CD4-positive, alpha-beta T cell (primary cell): Measurements from ENCODE around the gene PAPLN. TPM values are rescaled to one million over a fixed set of nuclear protein-coding genes. Genes with fewer than 3 reads are reported as not detected.

Experiments
- ATAC-seq: fragments of 200-7000 bp; cut with Tn5 transposase; one replicate; pipeline ENCODE4 v1.10.0; 2022; ENCODE audit warnings: mild to moderate bottlenecking; ENCODE audit not compliant: poor library complexity
- CTCF ChIA-PET: fragments of 350-600 bp; sonication (Branson Sonifier 250); formaldehyde crosslinking; loops from one replicate; lab custom pipeline; 2021; ENCODE audit warnings: antibody characterized with exemption, inconsistent platforms; lab: Charles Lee
- POLR2A ChIA-PET: fragments of 350-600 bp; sonication (Branson Sonifier 250); formaldehyde crosslinking; loops from one replicate; lab custom pipeline; 2021; ENCODE audit warnings: antibody characterized with exemption, inconsistent platforms; lab: Charles Lee
- DNase-seq, 14 experiments: peaks; one replicate each; pipeline ENCODE4 v3.0.0-alpha.2; 2013 to 2020; ENCODE audit warnings: mixed read lengths in 2 of 14
- H3K27ac ChIP-seq, 2 donors: one replicate each; pipeline versions ENCODE4 v1.5.1 to v1.7.0; 2013; ENCODE audit warnings: low read length in 2 of 2, low read depth in 1 of 2, mild to moderate bottlenecking in 1 of 2
- H3K27me3 ChIP-seq, 2 experiments: 1 replicate in 1 of 2; 2 replicates in 1 of 2; pipeline versions ENCODE4 v1.6.1 to v1.7.0; 2013; ENCODE audit warnings: low read length in 2 of 2, control low read depth in 1 of 2, mild to moderate bottlenecking in 1 of 2, moderate library complexity in 1 of 2; ENCODE audit not compliant: insufficient read depth in 2 of 2, control insufficient read depth in 1 of 2
- H3K36me3 ChIP-seq: one replicate; pipeline ENCODE4 v1.6.1; 2013; ENCODE audit warnings: low read length, control low read depth; ENCODE audit not compliant: insufficient read depth
- H3K4me1 ChIP-seq: one replicate; pipeline ENCODE4 v1.6.1; 2013; ENCODE audit warnings: low read length, control low read depth; ENCODE audit not compliant: insufficient read depth
- H3K4me3 ChIP-seq: one replicate; pipeline ENCODE4 v1.5.1; 2013; ENCODE audit warnings: mild to moderate bottlenecking, low read length, moderate library complexity
- H3K9me3 ChIP-seq, 2 experiments: 1 replicate in 1 of 2; 2 replicates in 1 of 2; pipeline versions ENCODE4 v1.6.1 to v1.7.0; 2013; ENCODE audit warnings: low read length in 2 of 2, mild to moderate bottlenecking in 2 of 2, control low read depth in 1 of 2, moderate library complexity in 1 of 2; ENCODE audit not compliant: control insufficient read depth in 1 of 2, insufficient read depth in 1 of 2
- H3K27ac Mint-ChIP-seq: one replicate; pipeline ENCODE4 v1.8.0; 2020; ENCODE audit warnings: mixed read lengths
- H3K27me3 Mint-ChIP-seq: one replicate; pipeline ENCODE4 v1.8.0; 2021; ENCODE audit warnings: mixed read lengths
- H3K36me3 Mint-ChIP-seq: one replicate; pipeline ENCODE4 v1.8.0; 2021; ENCODE audit warnings: low read depth, mixed read lengths
- H3K4me1 Mint-ChIP-seq: one replicate; pipeline ENCODE4 v1.8.0; 2021; ENCODE audit warnings: low read depth, mixed read lengths
- H3K4me3 Mint-ChIP-seq: one replicate; pipeline ENCODE4 v1.8.0; 2020; ENCODE audit warnings: mild to moderate bottlenecking, mixed read lengths
- H3K9me3 Mint-ChIP-seq: one replicate; pipeline ENCODE4 v1.8.0; 2020; ENCODE audit warnings: mixed read lengths
- intact Hi-C, 2 experiments: fragments of 100-400 bp; cut with DNase I in 1 of 2; cut with micrococcal nuclease in 1 of 2; formaldehyde crosslinking; loops; one replicate each; pipeline versions ENCODE4 v1.15.1 to v1.9.0; 2023 to 2025; cut with DNase I, micrococcal nuclease
- total RNA-seq, 174 experiments: library from RNA in 2 of 174; stranded (reverse) in 2 of 174; gene quantifications; one replicate each; pipeline ENCODE4 v1.2.3 and lab custom pipeline; 2021 to 2026
- TF ChIP-seq, protein P1 (sequence below): fragments of 200-600 bp; IDR thresholded peaks from one replicate; pipeline ENCODE4 v1.8.0; 2022; ENCODE audit warnings: antibody characterized with exemption, mild to moderate bottlenecking

Gene PAPLN
- total RNA-seq, 2 experiments from 2014 or later, result 0.05 to 0.14 TPM

DNA sequence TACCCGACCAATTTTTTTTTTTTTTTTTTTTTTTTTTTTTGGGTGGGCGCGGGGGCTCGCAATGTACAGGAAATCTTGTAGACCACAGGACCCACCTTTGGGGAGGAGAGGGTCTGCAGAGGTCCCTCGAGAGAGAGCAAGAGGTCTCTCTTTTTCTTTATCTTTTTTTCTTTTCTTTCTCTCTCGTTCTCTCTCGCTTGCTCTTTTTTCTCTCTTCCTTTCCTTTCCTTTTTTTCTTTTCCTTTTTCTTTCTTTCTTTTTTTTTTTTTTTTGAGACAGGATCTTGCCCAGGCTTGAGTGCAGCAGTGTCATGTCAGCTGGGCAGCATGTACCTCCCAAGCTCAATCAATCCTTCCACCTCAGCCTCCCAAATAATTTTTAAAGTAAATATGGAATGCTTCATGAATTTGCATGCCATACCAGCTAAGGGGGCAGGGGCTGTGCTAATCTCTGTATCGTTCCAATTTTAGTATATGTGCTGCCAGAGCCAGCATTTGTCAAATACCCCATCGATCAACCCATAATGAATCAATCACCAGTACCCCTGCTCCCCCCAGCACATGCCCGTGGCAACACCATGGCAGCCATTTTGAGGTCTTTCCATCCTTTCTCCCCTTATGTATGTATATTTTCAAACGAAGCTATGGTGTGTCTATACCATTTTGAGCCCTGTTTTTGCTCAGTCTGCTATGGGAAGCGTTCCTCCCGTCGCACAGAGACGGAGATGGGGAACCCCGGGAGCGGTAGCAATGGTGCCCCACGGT lies 9.3 kb downstream of the PAPLN start:
- no peaks in the 10 kb centered on the region for H3K36me3 Mint-ChIP-seq
- Histone ChIP-seq H3K9me3 (peaks cover 0 to 9% of the 10 kb centered on the region in 2 experiments), H3K4me1 (peaks cover 26% of the 10 kb centered on the region), H3K27ac (no peak overlapping the region), H3K27me3 (peaks cover 23 to 37% of the 10 kb centered on the region in 2 experiments), H3K4me3 (peak overlapping the region; percentile 54), H3K36me3 (no peaks in the 10 kb centered on the region)
- peak overlapping the region; percentile 85 for H3K4me3 Mint-ChIP-seq
- POLR2A ChIA-PET, result interaction anchor here (0.9 kb wide), 1 partner anchor 212 kb away, joined by 3 read pairs; the partner anchor contains the start of gene NUMB
- DNase-seq (peak in 1 of 14 experiments; percentile 3), ATAC-seq (no peak)
- TF ChIP-seq, protein P1, sequence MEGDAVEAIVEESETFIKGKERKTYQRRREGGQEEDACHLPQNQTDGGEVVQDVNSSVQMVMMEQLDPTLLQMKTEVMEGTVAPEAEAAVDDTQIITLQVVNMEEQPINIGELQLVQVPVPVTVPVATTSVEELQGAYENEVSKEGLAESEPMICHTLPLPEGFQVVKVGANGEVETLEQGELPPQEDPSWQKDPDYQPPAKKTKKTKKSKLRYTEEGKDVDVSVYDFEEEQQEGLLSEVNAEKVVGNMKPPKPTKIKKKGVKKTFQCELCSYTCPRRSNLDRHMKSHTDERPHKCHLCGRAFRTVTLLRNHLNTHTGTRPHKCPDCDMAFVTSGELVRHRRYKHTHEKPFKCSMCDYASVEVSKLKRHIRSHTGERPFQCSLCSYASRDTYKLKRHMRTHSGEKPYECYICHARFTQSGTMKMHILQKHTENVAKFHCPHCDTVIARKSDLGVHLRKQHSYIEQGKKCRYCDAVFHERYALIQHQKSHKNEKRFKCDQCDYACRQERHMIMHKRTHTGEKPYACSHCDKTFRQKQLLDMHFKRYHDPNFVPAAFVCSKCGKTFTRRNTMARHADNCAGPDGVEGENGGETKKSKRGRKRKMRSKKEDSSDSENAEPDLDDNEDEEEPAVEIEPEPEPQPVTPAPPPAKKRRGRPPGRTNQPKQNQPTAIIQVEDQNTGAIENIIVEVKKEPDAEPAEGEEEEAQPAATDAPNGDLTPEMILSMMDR, result no peak
- CTCF ChIA-PET, result no interaction called here
- H3K27ac Mint-ChIP-seq, result no peak overlapping the region
- intact Hi-C loops, result no loop called here
- peaks cover 13% of the 10 kb centered on the region for H3K4me1 Mint-ChIP-seq
- H3K27me3 Mint-ChIP-seq, result peaks cover 47% of the 10 kb centered on the region
- H3K9me3 Mint-ChIP-seq, result no peaks in the 10 kb centered on the region

DNA sequence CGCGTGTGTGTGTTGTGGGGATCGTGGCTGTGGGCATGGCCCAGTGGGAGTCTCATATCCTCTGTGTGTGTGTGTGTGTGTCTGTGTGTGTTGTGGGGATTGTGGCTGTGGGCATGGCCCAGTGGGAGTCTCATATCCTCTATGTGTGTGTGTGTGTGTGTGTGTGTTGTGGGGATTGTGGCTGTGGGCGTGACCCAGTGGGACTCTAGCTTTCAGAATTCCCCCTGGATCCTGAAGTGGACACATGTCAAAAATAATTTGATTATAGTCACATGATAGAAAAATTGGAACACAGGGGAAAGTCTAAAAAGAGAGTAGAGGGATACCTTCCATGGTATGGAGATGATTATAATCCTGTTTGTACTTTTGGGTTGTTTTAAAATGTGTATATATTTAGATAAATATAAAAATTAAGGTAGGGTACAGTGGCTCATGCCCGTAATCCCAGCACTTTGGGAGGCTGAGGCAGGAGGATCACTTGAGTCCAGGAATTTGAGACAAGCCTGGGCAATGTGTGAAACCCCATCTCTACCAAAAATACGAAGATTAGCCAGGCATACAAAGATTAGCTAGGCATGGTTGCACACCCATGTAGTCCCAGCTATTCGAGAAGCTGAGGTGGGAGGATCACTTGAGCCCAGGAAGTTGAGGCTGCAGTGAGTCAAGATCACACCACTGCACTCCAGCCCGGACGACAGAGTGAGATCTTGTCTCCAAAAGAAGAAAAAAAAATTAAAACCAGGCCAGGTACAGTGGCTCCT lies 11.0 kb downstream of the PAPLN start:
- Mint-ChIP-seq H3K4me3 (no peak overlapping the region), H3K9me3 (no peaks in the 10 kb centered on the region), H3K4me1 (peaks cover 13% of the 10 kb centered on the region), H3K36me3 (no peaks in the 10 kb centered on the region), H3K27ac (no peak overlapping the region), H3K27me3 (peaks cover 30% of the 10 kb centered on the region)
- Histone ChIP-seq H3K4me1 (peaks cover 26% of the 10 kb centered on the region), H3K27ac (no peak overlapping the region), H3K9me3 (peaks cover 0 to 9% of the 10 kb centered on the region in 2 experiments), H3K4me3 (no peak overlapping the region), H3K27me3 (peaks cover 17 to 30% of the 10 kb centered on the region in 2 experiments), H3K36me3 (no peaks in the 10 kb centered on the region)
- intact Hi-C loops, result no loop called here
- no peak for DNase-seq
- POLR2A ChIA-PET, result no interaction called here
- CTCF ChIA-PET, result interaction anchor here (0.6 kb wide), 1 partner anchor 257 kb away, joined by 4 read pairs; no protein-coding TSS in a partner anchor
- ATAC-seq, result no peak
- TF ChIP-seq, protein P1, result no peak

DNA sequence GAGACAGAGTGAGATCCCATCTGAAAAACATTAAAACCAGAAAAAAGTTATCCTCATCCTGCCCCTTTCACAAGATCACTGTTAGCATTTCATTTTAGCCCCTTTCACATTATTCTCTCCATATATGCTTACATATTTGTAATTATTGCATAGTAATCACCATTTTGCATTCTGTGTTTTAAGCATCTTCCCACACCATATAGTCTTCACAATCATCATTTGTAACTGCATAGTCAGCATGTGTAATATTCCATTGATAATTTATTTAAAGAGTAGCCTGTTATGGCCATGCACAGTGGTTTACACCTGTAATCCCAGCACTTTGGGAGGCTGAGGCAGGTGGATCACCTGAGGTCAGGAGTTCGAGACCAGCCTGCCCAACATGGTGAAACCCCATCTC lies 11.8 kb downstream of the PAPLN start:
- H3K4me1 Mint-ChIP-seq, result peaks cover 13% of the 10 kb centered on the region
- intact Hi-C loops, result no loop called here
- ATAC-seq, result no peak
- Histone ChIP-seq H3K27ac (no peak overlapping the region), H3K36me3 (no peaks in the 10 kb centered on the region), H3K4me3 (no peak overlapping the region), H3K27me3 (peaks cover 16 to 22% of the 10 kb centered on the region in 2 experiments), H3K9me3 (peaks cover 0 to 9% of the 10 kb centered on the region in 2 experiments), H3K4me1 (peaks cover 26% of the 10 kb centered on the region)
- no peaks in the 10 kb centered on the region for H3K9me3 Mint-ChIP-seq
- no peak for DNase-seq
- peaks cover 21% of the 10 kb centered on the region for H3K27me3 Mint-ChIP-seq
- ChIA-PET CTCF (no interaction called here), POLR2A (no interaction called here)
- H3K4me3 Mint-ChIP-seq, result peak overlapping the region; percentile 5
- H3K27ac Mint-ChIP-seq, result no peak overlapping the region
- H3K36me3 Mint-ChIP-seq, result no peaks in the 10 kb centered on the region
- TF ChIP-seq, protein P1, result no peak
